ENCODE data around the gene TM4SF4. TPM values are rescaled to one million over a fixed set of nuclear protein-coding genes. Genes with fewer than 3 reads are reported as not detected.

TM4SF4 gene
- total RNA-seq, 3 donors from 2014 or later: 0.14 to 7.1 TPM; not detected in 1

DNA sequence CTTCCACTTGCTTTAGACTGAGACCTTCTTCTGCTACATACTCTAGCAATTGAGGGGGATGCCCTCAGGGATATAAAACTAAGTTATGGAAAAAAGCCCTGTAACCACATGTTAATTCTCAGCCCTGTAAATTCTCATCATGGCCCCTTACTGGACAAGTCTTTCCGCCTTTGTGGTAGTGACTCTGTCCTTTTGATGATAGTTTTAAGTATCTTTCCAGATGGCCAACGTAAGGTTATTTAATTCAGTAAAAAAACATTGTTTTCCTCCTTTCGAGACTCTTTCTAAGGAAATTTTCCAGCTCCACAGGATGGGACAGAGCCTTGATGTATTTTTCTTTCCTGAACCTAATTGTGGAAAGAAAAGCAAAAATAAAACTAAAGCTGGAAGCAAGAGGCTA, 25.3 kb upstream of the TM4SF4 start:
- intact Hi-C loops (cut with DNase I, micrococcal nuclease): no loop called here
- TF ChIP-seq, protein P1, sequence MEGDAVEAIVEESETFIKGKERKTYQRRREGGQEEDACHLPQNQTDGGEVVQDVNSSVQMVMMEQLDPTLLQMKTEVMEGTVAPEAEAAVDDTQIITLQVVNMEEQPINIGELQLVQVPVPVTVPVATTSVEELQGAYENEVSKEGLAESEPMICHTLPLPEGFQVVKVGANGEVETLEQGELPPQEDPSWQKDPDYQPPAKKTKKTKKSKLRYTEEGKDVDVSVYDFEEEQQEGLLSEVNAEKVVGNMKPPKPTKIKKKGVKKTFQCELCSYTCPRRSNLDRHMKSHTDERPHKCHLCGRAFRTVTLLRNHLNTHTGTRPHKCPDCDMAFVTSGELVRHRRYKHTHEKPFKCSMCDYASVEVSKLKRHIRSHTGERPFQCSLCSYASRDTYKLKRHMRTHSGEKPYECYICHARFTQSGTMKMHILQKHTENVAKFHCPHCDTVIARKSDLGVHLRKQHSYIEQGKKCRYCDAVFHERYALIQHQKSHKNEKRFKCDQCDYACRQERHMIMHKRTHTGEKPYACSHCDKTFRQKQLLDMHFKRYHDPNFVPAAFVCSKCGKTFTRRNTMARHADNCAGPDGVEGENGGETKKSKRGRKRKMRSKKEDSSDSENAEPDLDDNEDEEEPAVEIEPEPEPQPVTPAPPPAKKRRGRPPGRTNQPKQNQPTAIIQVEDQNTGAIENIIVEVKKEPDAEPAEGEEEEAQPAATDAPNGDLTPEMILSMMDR (IDR thresholded peaks at IDR 0.05): no peak
- DNase-seq (no peak), ATAC-seq (no peak)
- Histone ChIP-seq H3K4me3 (no peak overlapping the region), H3K4me1 (ENCODE audit: low read depth) (no peaks in the 10 kb centered on the region), H3K36me3 (ENCODE audit: low read depth) (no peaks in the 10 kb centered on the region), H3K9me3 (peaks cover 12% of the 10 kb centered on the region)

DNA sequence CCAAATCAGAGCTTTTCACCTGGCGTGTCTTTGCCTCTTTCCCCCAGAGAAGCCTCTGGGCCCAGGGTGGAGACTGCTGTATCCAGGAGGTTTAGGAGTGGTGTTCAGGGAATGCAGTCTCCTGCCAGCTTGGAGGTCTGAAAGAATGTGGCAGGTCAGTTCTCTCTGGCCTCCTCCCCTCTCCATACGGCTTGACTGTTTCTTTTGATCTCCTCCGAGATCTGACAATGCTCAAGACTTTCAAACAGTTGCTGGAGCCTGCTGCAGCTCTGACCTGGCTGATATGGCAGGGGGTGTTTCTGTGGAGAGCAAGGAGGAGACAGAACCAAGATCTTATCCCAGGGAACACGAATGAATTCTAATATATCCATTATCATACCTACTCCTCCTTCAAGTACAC, 24.7 kb upstream of the TM4SF4 start:
- intact Hi-C loops (cut with DNase I, micrococcal nuclease): no loop called here
- Histone ChIP-seq H3K4me3 (no peak overlapping the region), H3K9me3 (peaks cover 12% of the 10 kb centered on the region), H3K4me1 (ENCODE audit: low read depth) (no peaks in the 10 kb centered on the region), H3K36me3 (ENCODE audit: low read depth) (no peaks in the 10 kb centered on the region)
- no peak for DNase-seq
- TF ChIP-seq, protein P1 (IDR thresholded peaks at IDR 0.05): no peak
- ATAC-seq: no peak

DNA sequence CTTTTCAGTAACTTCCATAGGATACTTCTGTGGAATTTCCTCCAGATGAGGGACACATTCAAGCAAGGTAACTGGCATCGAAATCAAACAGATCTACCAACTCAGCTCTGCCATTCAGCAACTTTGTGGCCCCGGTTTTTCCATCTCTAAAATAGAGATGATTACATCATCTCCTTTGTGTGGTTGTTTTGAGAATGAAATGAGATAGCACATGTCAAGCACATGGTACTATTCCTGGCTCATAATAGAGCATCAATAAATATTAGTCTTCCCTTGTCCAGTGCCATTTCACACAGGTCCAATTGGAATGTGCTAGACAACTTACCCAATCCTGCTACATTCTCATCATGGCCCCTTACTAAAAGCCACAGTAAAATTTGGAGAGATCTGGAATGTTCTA, 24.2 kb upstream of the TM4SF4 start:
- TF ChIP-seq, protein P1 (IDR thresholded peaks at IDR 0.05): no peak
- ATAC-seq (no peak), DNase-seq (no peak)
- intact Hi-C loops (cut with DNase I, micrococcal nuclease): no loop called here
- Histone ChIP-seq H3K4me3 (no peak overlapping the region), H3K9me3 (peaks cover 12% of the 10 kb centered on the region), H3K4me1 (ENCODE audit: low read depth) (no peaks in the 10 kb centered on the region), H3K36me3 (ENCODE audit: low read depth) (no peaks in the 10 kb centered on the region)

GRCh38 chr3:149452036-149452435, 22.5 kb upstream of the TM4SF4 start:
- no peak overlapping the region for H3K4me3 ChIP-seq
- peaks cover 12% of the 10 kb centered on the region for H3K9me3 ChIP-seq
- no peaks in the 10 kb centered on the region for H3K36me3 ChIP-seq (ENCODE audit: low read depth)
- intact Hi-C loops (cut with DNase I, micrococcal nuclease): no loop called here
- TF ChIP-seq, protein P1 (IDR thresholded peaks at IDR 0.05): no peak
- no peaks in the 10 kb centered on the region for H3K4me1 ChIP-seq (ENCODE audit: low read depth)
- no peak for ATAC-seq
- DNase-seq: no peak

GRCh38 chr3:149453140-149453805, 21.2 kb upstream of the TM4SF4 start:
- no peak for ATAC-seq

More at GRCh38 chr3:149453140-149453805, 21.2 kb upstream of the TM4SF4 start:
- Histone ChIP-seq H3K9me3 (peaks cover 12% of the 10 kb centered on the region), H3K4me1 (ENCODE audit: low read depth) (no peaks in the 10 kb centered on the region), H3K4me3 (no peak overlapping the region), H3K36me3 (ENCODE audit: low read depth) (no peaks in the 10 kb centered on the region)
- TF ChIP-seq, protein P1 (IDR thresholded peaks at IDR 0.05): no peak
- no peak for DNase-seq
- intact Hi-C loops (cut with DNase I, micrococcal nuclease): no loop called here

All from mucosa of descending colon (tissue), 3 donors.